HPDE6-E6E7 (cell line): ENCODE results near the gene NUBP2.

ENCODE experiments used
- DNase-seq: peaks from one replicate; pipeline ENCODE4 v3.0.0; 2011; ENCODE audit warnings: missing footprints; ENCODE audit errors: extremely low spot score

The NUBP2 gene

GRCh38 chr16:1772362-1772907, 10.3 kb upstream of the NUBP2 start, which contains the start of gene EME2:
EME2 (plus strand) TSS chr16:1772810; CDS start chr16:1773228, 418 bp downstream.
- no peak for DNase-seq

GRCh38 chr16:1772908-1773702, 9.7 kb upstream of the NUBP2 start, which contains the start of gene MRPS34:
MRPS34 (minus strand) TSS chr16:1773134; CDS start chr16:1773119, 15 bp downstream.
- no peak for DNase-seq

DNA sequence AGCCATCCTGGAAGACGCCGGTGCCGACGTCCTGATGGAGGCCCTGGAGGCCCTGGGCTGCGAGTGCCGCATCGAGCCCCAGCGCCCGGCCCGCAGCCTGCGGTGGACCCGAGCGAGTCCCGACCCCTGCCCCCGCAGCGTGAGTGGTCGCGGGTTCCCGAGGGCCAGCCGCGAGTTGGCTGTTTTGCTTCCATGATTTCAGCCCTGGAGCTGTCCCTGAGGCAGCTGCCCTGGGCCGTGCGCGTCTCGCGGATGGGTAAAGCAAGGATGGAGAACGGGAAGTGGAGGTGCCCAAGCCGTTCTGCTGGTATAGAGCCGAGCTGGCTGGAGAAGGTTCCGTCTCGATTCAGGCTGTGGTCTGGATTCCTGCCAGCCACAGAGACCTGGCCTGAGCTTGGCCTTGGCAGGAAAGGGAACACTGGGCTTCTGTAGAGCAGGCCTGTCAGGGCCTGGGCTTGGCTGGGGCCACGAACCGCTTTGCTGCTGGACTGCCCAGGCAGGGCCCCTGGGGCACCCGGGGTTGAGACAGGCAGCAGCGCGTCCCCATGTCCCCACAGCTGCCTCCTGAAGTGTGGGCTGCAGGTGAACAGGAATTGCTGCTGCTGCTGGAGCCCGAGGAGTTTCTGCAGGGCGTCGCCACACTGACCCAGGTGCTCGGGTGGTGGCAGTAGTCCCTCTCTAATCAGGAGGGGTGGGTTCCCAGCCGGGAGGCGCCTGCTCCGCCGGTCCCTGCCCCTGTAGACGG, 8.9 kb upstream of the NUBP2 start:
- no peak for DNase-seq

- no peak for DNase-seq
Observed at GRCh38 chr16:1774448-1774780, 8.3 kb upstream of the NUBP2 start.

DNA sequence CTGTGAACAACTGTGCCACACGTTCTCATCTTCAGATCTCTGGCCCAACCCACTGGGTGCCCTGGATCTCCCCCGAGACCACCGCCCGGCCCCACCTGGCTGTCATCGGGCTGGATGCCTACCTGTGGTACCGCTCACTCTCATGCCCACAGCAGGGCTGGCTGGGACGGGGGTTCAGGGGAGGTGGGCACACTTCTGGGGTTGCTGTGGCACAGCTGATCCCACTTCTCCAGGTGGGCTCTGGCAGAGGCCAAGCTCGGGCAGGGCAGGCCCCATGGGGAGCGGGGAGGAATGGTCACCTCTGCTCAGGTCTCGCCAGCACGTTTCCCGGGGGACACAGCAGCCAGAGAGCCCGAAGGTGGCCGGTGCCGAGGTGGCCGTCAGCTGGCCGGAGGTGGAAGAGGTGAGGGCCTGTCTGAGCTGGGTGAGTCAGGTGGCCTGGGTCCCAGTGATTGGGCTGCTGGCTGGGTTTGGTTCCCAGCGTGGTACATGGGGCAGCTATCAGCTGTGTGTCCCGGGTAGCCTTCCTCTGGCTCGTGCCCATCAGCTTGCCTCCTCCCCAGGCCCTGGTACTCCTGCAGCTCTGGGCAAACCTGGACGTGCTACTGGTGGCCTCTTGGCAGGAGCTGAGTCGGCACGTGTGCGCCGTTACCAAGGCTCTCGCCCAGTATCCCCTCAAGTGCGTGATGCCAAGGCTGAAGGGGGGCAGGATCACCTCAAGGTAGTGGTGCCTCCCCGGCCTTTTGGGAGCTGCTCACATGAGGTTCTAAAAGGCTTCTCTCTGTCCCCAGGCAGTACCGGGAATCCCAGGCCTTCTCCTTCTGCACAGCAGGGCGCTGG, 7.5 kb upstream of the NUBP2 start:
- no peak for DNase-seq

GRCh38 chr16:1775846-1776671, 6.7 kb upstream of the NUBP2 start:
- DNase-seq: no peak

DNA sequence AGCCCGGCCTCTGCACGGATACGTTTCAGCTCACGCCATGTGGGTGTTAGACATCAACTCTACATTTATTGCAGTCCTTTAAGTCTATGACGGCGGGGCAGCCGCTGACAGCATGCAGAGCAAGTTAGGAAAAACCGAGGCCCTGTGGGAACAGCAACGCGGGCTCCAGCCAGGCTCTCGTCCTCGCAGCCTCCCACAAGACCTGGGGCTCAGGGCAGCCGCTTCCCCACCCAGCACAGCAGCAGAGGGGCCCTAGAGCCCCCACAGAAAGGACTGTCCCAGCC, 6.1 kb upstream of the NUBP2 start:
- DNase-seq: no peak

- no peak for DNase-seq
Observed at GRCh38 chr16:1776991-1777374, 5.8 kb upstream of the NUBP2 start.

- no peak for DNase-seq
Observed at GRCh38 chr16:1777375-1778199, 5.2 kb upstream of the NUBP2 start.

DNA sequence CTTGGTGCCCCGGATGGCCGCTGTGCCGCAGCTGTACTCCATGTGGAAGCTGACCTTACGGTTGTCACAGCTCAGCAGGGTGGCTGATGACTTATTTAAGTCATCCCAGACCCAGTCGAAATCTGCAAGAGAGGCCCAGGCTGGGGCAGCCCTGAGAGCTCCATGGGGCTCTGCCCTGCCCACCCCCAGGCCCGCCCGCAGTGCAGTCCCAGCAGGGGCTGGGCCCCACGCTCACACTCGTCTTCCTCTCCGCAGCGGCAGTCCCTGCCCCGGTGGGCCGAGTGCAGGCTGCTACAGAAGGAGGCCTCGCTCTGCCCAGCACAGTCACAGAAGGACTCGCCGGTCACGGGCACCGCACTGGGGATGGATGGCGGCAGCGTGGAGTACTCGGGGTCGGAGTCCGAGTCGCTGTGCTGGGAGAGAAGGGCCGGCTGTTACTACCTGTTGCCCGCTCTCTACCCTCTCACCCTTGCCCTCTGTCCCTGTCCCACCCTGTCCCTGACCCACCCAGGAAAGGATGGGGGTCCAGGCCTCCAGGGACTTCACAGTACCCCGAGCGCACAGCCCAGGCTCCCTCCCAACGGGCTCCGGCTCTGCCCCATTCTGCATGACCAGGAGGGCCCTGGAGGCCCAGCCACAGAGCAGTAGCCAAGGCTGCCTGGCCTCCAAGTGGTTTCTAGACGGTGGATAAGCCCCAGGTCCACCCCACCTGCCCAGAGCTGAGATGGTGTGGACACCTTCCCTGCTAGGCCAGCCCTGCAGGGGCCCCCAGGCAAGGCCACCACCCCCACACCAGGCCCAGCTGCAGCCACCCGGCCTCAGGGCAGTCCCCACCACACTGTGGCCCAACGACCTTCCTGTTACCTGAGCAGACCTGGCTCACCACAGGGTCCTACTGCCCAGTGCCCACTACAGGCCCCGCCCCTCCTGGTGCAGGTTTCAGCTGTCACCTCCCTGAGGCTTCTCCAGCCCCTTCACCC, 4.3 kb upstream of the NUBP2 start:
- no peak for DNase-seq

DNA sequence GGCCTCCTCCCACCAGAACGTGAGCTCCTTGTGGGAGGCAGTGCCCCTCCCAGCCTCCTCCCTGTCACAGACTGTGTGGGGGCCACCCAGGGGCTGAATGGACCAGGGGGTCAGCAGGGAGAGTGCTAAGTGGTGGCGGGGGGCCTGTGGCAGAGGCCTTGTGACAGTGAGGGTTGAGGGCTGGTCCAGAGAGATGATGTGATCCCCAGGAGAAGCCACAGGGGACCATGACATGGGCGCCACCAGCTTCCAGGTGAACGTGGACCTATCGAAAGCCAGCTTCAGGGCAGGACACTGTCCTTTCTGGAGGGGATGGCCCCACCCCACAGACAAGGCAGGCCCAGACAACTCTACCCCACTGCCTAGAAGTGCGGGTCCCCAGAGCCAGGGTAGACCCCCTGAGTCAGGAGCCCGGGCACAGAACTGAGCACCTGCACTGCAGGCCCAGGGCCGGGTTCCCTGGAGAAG, 3.5 kb upstream of the NUBP2 start:
- no peak for DNase-seq

- no peak for DNase-seq
Observed at GRCh38 chr16:1779741-1780676, 2.8 kb upstream of the NUBP2 start.

GRCh38 chr16:1780677-1781072, 2.1 kb upstream of the NUBP2 start:
- no peak for DNase-seq

- DNase-seq: no peak
Observed at GRCh38 chr16:1781254-1781653, 1.5 kb upstream of the NUBP2 start.

GRCh38 chr16:1781758-1782407, 877 bp upstream of the NUBP2 start:
- no peak for DNase-seq

DNA sequence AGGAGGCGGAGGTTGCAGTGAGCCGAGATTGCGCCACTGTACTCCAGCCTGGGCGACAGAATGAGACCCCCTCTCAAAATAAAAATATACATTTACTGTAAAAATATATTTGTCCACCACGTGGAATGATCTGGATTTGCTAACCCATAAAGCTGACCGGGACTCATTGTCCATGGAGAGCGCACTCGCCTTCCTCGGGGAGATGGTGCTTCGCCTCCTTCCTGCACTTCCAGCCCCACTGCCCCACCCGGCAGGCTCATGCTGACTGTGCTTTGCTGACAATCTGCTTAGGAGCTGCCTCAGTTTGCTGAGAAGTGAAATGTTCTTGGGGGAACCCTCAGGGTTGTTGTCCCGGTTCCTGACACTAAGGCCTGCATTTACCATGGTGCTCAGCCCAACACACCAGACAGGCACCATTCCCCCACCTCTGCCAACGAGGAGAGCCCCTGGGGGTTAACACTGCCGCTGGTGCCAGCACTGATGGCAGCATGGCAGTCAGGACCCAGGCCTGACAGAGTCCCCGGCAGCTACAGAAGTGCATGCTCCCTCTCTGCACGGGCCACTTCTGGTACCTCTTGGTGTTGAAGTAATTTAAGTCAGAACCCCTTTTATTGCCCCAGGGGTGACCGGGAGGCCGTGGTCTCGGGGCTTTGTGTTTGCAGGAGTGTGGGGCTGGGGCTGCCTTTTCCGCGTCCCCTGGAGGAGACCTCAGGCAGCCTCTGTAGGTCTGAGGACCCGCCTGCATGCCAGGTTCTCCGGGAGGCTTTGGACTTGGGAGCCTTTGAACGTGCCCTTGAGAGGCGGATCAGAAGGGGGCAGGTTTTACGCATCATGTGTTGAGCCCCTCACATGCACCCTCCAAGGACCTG, 2.5 kb downstream of the NUBP2 start:
- DNase-seq: no peak

GRCh38 chr16:1785846-1786170, 3.0 kb downstream of the NUBP2 start:
- no peak for DNase-seq
